CD4-positive, alpha-beta T cell treated with Interleukin-17A for 4 hours (primary cell): ENCODE measurements around the gene EPHA4.
A peak's percentile ranks its signal among the peaks of the same experiment; 100 is the strongest.

Experiments
- DNase-seq: peaks from one replicate; pipeline ENCODE4 v3.0.0-alpha.2; 2020; ENCODE audit warnings: mixed read lengths

Gene EPHA4

DNA sequence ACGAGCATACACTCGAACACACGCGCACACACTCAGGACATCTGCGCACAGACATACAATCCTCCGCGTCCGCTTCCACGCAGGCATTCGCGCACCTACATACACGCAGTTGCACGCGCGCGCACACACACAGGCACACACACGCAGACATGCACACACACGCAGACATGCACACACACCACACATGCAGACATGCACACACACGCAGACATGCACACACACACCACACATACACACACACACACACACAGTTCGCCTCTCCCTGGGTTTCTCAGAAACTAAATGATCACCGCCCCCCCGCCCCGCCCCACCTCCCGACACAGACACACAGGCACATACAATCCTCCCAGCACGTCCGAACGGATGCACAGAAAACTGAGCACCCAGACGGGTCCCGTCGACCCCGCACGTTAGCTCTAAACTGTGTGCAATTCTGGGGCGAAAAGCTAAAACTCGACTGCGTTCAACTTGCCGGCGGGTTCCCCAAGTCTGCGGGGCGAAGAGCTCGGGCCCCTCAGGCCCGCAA, 1.0 kb downstream of the EPHA4 start:
- DNase-seq, result peak; percentile 67

DNA sequence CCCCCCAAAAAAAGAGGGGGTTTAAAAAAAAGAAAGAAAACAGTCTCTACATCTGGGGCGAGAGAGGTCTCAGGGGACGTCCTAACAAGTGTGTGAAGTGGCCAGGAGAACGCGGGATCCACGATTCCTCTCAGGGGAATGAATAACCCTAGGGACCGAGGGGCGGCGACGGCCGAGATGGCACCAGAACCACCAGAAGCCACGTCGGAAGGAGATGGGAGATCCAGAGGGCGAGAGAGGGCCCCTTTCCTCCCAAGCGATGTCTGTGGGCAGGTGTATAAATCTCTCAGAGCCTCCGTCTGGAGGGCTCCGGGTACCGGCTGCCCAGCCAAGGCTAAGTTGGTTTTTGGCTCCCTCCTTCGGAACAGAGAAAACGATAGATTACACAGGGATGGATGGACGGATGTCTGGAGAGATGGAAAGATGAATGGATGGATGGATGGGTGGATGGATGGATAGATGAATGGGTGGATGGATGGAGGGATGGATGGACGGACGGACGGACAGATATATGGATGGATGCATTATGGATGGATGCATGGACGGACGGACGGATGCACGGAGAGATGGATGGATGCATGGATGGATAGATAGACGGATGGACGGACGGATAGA, 1.7 kb downstream of the EPHA4 start:
- DNase-seq, result peak; percentile 45

DNA sequence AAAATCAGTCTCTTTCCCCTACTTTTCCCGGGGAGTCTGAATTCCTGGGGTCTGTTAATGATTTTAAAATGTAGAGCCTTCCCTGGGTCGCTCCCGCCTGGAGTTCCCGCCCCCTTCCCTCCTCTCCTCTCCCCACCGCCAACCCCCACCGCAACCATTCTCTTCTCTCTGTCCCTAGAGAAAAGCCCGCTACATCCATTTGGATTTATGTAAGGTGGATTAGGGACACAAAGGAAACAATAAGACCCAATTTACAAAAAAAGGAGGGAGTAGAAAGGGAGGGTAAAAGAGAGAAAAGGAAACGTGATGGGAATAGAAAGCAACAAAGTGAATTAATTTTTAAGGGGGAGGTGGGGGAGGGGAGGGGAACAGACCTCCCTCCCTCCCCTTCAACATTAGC, 2.2 kb downstream of the EPHA4 start:
- no peak for DNase-seq

GRCh38 chr2:221569425-221569845, 2.7 kb downstream of the EPHA4 start:
- peak; percentile 4 for DNase-seq

DNA sequence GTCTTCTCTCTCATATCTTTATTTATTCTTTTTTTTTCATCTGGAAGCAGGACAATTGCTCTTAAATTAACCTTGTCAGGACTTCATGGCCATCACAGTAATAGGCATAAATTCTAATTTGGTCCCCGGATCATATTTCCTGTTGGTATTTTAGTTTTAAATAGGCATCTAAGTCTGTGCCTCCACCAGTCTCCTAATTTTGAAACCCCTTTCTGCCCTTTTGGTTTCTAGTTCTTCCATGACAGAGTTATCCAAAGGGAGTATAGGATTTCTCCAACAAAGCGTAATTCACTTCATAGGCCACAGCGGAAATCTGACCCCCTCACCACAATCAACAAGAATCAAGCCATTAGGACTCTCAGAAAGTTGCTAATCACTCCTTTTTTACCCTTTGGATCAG, 3.8 kb downstream of the EPHA4 start:
- no peak for DNase-seq

GRCh38 chr2:221567809-221568208, 4.3 kb downstream of the EPHA4 start:
- no peak for DNase-seq

DNA sequence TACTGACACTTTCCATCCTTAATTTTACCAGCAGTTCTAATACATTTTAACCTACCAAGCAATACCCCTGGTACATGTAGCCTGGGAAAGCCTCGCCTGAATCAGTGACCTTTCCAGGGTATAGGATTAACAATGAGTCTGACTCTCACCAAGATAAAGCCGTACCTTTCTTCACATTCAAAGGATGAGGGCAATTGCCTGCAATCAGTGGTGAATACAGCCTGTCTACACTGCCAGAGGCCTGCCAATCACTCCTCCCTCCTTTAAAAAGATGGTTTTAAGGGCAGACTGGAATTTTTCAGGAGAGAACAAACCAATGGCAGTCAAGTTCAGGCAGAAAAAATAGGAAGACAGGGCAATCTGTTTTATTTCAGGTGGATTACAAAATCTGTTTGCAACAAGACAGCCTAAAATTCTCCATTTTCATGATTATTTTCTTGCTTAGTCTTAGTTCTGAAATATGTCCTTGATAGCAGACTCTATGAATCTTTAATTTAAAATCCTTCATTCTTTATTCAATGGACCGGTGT, 4.8 kb downstream of the EPHA4 start:
- no peak for DNase-seq

- no peak for DNase-seq
These were observed 8.7 kb downstream of the EPHA4 start for GRCh38 chr2:221563270-221563985.

DNA sequence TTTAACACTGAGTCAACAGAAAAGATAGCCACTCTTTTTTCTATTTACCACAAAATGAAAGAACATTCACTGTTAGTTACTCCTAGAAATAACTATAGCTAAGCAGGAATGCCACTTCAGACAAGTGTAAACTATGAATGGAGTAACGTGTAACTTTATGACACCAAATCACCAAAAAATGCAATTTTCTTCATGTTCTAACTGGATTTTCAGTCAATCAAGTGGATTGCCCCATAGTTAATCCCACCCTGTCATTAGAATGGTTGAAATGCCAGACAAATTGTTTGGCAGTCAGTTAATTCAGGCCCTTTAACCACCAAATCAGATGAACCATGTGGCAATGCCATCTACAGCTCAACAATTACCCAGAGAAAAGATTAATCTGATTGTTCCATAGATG, 9.9 kb downstream of the EPHA4 start:
- DNase-seq, result no peak

DNA sequence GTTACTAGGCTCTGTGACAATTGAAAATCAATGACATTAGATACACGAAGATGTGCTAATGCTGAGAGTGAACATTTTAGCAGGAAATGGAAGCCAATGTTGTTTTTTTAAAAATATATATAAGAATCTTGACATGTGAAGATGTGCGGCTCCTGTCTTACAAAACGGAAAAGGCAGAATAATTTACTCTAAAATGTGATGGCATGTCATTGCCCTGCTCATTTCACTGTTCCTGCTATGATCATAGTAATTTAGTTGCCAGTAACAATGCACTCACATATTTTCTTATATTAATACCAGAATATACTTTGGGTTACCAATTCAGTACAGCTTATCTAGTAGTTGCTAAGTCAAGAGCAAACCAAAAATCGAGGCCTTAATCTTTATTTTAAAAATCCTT, 10.3 kb downstream of the EPHA4 start:
- DNase-seq, result no peak

DNA sequence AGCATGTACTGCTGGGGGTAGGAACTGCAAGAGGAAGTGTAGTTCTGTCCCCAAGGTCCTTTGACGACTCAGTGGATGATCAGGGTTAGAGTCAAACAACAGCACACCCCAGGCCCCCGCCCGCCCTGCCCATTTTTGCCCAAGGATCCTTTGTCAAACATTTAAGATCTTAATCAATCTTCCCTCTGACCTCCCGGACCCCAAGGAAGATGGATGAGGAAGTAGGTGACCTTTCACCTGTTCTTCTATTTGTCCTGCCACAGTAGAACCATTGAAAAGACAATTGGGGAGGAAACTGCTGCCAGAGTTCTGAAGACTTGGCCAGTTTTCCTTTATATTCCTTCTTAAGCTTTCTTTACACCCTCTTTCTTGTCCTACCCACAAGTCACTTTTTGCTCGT, 12.1 kb downstream of the EPHA4 start:
- DNase-seq, result no peak

DNA sequence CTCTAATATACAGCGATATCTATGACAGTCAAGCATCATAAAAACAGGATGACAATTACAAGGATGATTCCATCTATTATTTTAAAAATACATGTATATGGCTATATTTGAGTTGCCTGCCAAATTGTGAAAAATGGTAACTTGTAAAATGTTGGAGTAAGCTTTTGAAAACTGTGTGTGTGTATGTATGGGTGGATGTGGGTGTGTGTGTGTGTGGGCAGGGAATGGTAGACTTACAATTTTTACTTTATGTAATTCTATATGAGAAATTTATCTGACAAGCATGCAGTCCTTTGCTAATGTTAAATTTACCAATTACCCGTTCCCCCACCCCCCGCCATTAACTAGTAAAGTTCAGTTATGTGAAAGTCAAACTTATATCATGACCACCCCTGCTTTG, 14.0 kb downstream of the EPHA4 start:
- no peak for DNase-seq

DNA sequence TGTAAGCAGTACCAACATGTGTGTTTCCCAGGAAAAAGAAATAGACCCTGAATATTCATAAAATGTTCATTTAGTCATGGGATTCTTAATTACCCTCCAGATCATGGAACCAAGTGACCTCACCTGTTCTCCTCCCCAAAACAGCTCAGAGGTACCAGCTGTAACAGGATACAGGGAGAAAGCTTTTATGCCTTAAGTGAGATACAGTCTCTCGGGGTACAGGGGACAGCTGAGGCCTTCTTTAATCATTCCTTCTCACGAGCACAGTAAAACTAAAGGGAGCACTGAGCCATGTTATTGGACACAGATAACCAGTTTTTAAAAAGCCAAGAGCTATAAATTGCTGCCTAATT, 16.6 kb downstream of the EPHA4 start:
- DNase-seq, result no peak

DNA sequence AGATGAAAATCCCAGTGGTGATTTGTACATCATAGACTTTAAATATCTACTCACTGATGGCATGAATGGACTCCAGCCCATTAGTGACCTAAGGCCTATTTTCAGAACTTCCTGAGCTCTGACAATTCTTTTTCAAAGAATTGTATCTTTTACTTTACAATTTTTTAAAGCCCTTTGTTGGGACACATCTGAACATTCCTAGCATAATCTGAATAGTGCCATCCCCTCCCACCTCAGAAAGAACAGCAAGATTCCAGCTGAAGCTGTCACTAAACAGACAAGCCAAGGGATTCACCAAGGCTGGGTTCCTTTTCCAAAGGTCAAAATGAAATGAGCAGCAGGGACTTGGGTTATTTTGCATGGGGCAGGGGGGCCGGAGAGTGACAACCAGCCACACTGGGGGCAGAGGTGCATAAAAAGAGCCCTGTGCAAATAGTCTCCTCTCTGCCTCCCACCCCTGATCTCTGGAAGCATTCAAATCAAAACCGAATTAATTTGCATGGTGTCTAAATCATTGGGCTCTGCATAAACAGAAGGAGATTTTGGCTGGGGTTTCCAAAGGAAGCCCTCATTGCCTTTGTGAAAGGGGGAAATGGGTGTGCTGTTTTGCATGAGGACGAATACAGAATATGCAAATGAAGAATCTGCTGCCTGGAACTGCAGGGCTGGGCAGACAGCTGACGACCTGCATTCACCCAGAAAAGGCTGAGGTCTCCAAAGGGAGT, 17.2 kb downstream of the EPHA4 start:
- DNase-seq, result peak; percentile 18

DNA sequence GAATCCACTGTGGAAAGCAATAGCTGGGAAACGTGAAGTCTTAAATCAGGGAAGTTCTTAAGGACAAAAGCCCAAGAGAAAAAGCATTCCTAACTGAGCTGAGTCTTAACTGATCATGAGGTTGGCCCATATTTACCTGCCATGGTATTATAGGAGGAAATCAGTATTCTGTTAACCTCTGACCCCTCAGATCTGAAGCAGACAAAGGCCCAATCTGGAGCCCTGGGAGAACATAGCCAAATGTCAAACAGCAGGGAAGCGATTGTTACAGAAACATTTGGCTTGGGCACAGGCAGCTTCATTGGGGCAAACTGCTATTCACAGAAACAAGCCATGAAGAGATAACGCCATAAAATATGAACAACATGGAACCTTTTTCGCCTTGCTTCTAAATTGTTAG, 18.8 kb downstream of the EPHA4 start:
- DNase-seq, result no peak

DNA sequence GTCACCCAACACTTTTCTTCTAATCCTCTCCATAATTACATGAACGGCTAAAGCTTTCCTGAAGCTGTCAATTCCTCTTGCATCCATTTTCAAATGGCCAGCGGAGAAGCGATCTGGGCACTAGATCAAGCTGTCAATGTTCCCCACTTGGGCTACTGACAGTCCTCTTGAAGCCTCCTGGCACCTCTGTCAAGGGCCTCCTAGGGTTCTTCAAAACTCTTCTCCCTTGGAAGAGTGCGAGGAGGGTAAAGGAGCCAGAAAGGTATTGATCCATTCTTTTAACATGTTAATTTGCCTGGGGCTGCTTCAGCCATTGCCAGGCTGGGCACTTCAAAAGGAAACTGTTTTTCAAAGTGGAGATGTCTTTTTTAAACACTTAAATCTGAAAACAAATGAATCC, 19.8 kb downstream of the EPHA4 start:
- no peak for DNase-seq

DNA sequence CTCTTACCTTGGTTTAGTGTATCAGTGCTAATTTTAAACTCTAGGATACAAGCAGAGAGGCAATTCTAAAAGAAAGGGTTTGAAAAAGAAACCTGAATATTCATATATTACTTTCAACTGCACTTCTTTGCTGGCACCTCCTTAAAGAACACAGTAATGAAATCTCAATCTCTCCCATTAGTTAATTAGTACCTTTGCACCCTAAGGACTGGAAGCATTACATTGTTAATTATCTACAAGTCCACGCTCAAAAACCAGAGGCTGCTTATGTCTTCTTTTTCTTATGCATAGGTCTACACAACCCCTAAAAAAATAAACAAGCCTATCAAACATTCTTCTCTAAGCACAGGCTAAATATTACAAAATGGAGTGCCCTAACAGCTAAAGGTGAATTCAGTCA, 20.2 kb downstream of the EPHA4 start:
- DNase-seq, result no peak

- no peak for DNase-seq
These were observed 23.0 kb downstream of the EPHA4 start for GRCh38 chr2:221549143-221549542.

DNA sequence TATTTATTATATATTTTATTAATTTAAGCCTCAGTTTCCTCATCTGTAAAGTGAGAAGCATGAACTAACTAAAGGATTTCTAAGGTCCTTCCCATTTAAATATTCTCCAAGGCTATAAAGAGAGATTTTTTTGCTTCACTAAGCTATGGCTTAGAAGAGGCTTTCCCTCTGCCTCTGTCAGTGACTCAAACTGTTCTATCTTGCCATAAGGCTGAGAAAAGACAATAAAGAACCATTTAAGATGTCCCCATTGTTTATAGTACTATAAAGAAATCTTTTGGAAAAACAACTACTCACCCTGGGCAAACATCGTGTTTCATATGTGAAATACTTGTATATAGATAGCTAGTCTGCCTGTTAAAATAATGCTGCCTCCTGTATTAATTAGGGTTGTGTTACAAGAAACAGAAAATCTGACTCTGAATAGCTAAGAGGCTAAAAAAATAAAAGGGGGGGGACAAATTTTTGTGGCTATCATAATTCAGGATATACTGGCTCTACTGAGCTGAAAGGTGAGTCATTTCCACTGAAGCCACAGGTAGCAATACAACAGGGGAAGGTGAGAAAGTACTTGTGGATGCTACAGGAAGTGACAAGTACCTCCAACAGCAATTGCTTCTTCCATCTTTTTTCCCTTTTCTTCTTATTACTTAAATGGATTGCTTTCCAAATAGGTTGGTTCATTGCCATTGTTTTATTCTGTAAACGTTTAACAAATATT, 25.4 kb downstream of the EPHA4 start:
- no peak for DNase-seq

DNA sequence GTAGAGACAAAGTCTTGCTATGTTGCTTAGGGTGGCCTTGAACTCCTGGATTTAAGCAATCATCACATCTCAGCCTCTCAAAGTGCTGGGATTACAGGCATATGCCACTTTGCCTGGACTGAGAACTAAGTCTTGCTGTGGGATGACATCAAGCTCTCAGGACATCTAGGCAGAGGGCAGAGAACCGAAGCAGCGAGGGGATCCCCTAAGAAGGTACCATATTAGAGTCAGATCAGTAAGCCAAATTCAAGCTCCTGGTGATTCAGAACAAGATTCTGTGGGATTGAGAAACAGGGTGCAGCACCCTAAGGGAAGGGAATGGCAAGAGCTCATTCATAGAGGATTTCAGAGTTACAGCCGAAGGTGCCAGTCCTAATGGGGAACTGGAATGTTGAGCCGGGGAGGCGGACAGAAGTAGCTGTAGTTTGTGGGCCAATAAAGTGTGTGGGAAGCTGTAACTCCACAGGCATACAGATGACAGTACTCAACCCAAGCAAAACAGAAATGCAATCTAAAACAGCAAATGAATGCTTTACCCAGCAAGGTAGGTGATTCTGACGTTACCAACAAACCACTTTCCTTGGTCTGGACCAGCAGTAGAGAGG, 30.9 kb downstream of the EPHA4 start:
- no peak for DNase-seq

- no peak for DNase-seq
These were observed 32.9 kb downstream of the EPHA4 start for GRCh38 chr2:221539246-221539645.

DNA sequence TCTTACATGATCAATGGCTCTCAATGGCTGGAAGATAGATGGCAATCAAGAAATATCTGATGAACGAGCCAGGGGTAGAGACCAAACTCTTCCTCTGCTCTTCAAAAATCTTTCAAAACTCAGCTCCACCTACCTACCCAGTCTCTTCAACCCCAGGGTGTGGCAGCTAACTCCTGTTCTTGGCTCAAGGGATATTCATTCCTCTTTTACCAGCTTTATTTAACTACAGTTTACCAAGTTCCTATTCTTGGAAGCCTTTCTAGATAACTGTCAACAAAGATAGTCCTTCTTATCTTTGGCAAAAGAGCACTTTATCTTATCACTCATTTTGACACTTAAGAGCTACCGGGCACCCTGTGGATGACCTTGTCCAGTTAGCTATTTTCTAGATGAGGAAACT, 36.3 kb downstream of the EPHA4 start:
- no peak for DNase-seq

GRCh38 chr2:221533299-221533698, 38.8 kb downstream of the EPHA4 start:
- no peak for DNase-seq
